ENCODE measurements around the gene SYAP1.

DNA sequence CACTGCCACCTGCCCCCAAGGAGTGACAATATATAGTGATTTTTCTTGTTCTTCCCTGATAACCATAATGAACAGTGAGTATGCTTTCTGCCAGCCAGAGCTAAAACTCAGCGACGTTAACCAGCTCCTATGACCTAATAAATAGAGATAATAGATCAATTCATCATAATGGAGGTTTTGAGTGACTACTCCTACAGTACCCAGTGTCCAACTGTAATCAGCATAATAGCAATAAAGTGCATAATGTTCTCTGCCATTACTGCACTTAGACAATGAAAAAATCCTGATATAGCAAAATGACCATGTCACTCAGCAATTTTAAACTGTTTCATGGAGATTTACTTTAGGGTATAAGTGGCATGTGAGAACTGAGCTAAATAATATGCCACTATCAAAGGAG lies 46.2 kb downstream of the SYAP1 start:
- TF ChIP-seq ESRRA (CRISPR knock-in tag; IDR thresholded peaks at IDR 0.05; ENCODE audit: borderline replicate concordance) (no peak), SMAD3 (CRISPR knock-in tag; IDR thresholded peaks at IDR 0.05; ENCODE audit: borderline replicate concordance) (no peak), JUN (CRISPR knock-in tag; IDR thresholded peaks at IDR 0.05) (no peak), CREB1 (CRISPR knock-in tag; IDR thresholded peaks at IDR 0.05) (no peak), NR2C2 (CRISPR knock-in tag; IDR thresholded peaks at IDR 0.05) (no peak), HMGA2 (CRISPR knock-in tag; IDR thresholded peaks at IDR 0.05) (no peak)
- TF ChIP-seq, protein P1, sequence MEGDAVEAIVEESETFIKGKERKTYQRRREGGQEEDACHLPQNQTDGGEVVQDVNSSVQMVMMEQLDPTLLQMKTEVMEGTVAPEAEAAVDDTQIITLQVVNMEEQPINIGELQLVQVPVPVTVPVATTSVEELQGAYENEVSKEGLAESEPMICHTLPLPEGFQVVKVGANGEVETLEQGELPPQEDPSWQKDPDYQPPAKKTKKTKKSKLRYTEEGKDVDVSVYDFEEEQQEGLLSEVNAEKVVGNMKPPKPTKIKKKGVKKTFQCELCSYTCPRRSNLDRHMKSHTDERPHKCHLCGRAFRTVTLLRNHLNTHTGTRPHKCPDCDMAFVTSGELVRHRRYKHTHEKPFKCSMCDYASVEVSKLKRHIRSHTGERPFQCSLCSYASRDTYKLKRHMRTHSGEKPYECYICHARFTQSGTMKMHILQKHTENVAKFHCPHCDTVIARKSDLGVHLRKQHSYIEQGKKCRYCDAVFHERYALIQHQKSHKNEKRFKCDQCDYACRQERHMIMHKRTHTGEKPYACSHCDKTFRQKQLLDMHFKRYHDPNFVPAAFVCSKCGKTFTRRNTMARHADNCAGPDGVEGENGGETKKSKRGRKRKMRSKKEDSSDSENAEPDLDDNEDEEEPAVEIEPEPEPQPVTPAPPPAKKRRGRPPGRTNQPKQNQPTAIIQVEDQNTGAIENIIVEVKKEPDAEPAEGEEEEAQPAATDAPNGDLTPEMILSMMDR (IDR thresholded peaks at IDR 0.05): no peak
- TF ChIP-seq, protein P2, sequence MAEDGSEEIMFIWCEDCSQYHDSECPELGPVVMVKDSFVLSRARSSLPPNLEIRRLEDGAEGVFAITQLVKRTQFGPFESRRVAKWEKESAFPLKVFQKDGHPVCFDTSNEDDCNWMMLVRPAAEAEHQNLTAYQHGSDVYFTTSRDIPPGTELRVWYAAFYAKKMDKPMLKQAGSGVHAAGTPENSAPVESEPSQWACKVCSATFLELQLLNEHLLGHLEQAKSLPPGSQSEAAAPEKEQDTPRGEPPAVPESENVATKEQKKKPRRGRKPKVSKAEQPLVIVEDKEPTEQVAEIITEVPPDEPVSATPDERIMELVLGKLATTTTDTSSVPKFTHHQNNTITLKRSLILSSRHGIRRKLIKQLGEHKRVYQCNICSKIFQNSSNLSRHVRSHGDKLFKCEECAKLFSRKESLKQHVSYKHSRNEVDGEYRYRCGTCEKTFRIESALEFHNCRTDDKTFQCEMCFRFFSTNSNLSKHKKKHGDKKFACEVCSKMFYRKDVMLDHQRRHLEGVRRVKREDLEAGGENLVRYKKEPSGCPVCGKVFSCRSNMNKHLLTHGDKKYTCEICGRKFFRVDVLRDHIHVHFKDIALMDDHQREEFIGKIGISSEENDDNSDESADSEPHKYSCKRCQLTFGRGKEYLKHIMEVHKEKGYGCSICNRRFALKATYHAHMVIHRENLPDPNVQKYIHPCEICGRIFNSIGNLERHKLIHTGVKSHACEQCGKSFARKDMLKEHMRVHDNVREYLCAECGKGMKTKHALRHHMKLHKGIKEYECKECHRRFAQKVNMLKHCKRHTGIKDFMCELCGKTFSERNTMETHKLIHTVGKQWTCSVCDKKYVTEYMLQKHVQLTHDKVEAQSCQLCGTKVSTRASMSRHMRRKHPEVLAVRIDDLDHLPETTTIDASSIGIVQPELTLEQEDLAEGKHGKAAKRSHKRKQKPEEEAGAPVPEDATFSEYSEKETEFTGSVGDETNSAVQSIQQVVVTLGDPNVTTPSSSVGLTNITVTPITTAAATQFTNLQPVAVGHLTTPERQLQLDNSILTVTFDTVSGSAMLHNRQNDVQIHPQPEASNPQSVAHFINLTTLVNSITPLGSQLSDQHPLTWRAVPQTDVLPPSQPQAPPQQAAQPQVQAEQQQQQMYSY (CRISPR knock-in tag; IDR thresholded peaks at IDR 0.05): no peak
- TF ChIP-seq, protein P3, sequence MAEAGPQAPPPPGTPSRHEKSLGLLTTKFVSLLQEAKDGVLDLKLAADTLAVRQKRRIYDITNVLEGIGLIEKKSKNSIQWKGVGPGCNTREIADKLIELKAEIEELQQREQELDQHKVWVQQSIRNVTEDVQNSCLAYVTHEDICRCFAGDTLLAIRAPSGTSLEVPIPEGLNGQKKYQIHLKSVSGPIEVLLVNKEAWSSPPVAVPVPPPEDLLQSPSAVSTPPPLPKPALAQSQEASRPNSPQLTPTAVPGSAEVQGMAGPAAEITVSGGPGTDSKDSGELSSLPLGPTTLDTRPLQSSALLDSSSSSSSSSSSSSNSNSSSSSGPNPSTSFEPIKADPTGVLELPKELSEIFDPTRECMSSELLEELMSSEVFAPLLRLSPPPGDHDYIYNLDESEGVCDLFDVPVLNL (CRISPR knock-in tag; IDR thresholded peaks at IDR 0.05; ENCODE audit: borderline replicate concordance, low read depth): no peak
- TF ChIP-seq, protein P4, sequence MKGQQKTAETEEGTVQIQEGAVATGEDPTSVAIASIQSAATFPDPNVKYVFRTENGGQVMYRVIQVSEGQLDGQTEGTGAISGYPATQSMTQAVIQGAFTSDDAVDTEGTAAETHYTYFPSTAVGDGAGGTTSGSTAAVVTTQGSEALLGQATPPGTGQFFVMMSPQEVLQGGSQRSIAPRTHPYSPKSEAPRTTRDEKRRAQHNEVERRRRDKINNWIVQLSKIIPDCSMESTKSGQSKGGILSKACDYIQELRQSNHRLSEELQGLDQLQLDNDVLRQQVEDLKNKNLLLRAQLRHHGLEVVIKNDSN (CRISPR knock-in tag; IDR thresholded peaks at IDR 0.05): no peak
- TF ChIP-seq, protein P5, sequence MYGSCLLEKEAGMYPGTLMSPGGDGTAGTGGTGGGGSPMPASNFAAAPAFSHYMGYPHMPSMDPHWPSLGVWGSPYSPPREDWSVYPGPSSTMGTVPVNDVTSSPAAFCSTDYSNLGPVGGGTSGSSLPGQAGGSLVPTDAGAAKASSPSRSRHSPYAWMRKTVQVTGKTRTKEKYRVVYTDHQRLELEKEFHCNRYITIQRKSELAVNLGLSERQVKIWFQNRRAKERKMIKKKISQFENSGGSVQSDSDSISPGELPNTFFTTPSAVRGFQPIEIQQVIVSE (CRISPR knock-in tag; IDR thresholded peaks at IDR 0.05; ENCODE audit: borderline replicate concordance): no peak
- TF ChIP-seq, protein P6, sequence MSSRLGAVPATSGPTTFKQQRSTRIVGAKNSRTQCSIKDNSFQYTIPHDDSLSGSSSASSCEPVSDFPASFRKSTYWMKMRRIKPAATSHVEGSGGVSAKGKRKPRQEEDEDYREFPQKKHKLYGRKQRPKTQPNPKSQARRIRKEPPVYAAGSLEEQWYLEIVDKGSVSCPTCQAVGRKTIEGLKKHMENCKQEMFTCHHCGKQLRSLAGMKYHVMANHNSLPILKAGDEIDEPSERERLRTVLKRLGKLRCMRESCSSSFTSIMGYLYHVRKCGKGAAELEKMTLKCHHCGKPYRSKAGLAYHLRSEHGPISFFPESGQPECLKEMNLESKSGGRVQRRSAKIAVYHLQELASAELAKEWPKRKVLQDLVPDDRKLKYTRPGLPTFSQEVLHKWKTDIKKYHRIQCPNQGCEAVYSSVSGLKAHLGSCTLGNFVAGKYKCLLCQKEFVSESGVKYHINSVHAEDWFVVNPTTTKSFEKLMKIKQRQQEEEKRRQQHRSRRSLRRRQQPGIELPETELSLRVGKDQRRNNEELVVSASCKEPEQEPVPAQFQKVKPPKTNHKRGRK (CRISPR knock-in tag; IDR thresholded peaks at IDR 0.05; ENCODE audit: borderline replicate concordance): no peak
